Left lobe of liver (tissue), 2 donors: ENCODE data around the gene ZDHHC12. TPM values are rescaled to one million over a fixed set of nuclear protein-coding genes. Genes with fewer than 3 reads are reported as not detected.

Experiments
- ATAC-seq: fragments of 200-7000 bp; cut with Tn5 transposase; one replicate; pipeline ENCODE4 v1.9.1; 2020; ENCODE audit warnings: mild to moderate bottlenecking, moderate library complexity
- DNase-seq: peaks from one replicate; pipeline ENCODE4 v3.0.0-alpha.2; 2020; ENCODE audit warnings: low spot score
- total RNA-seq: library from RNA; stranded (reverse); gene quantifications from one replicate; pipeline ENCODE4 v1.2.1, GENCODE V29; 2021
- donor health status: DM: no; HTN: no; CAD: no; lungs with moderate emphysema.
- donor health status: DM: no; HTN: yes; CAD: no.

The ZDHHC12 gene
- total RNA-seq, 1 donor from 2014 or later = 22.9 TPM

GRCh38 chr9:128731093-128731492 lies 7.2 kb upstream of the ZDHHC12 start:
- DNase-seq (no peak), ATAC-seq (no peak)

GRCh38 chr9:128729766-128730517 lies 6.0 kb upstream of the ZDHHC12 start:
- DNase-seq = no peak
- no peak for ATAC-seq

GRCh38 chr9:128729302-128729701 lies 5.4 kb upstream of the ZDHHC12 start:
- ATAC-seq = no peak
- DNase-seq = no peak

- ATAC-seq = no peak
- no peak for DNase-seq
Observed at GRCh38 chr9:128728298-128728697, 4.4 kb upstream of the ZDHHC12 start.

GRCh38 chr9:128727640-128728248 lies 3.8 kb upstream of the ZDHHC12 start:
- DNase-seq (no peak), ATAC-seq (no peak)

- ATAC-seq (peak; percentile 36), DNase-seq (peak; percentile 67)
Observed at GRCh38 chr9:128724744-128725211, 851 bp upstream of the ZDHHC12 start.

- DNase-seq (no peak), ATAC-seq (no peak)
Observed at GRCh38 chr9:128723352-128723865, 518 bp downstream of the ZDHHC12 start.

GRCh38 chr9:128722380-128723351 lies 1.3 kb downstream of the ZDHHC12 start:
- DNase-seq (no peak), ATAC-seq (no peak)

- DNase-seq = no peak
Observed at GRCh38 chr9:128721487-128722010, 2.4 kb downstream of the ZDHHC12 start.

GRCh38 chr9:128720841-128721486 lies 3.0 kb downstream of the ZDHHC12 start:
- no peak for ATAC-seq
- DNase-seq = no peak

More at GRCh38 chr9:128721487-128722010, 2.4 kb downstream of the ZDHHC12 start:
- ATAC-seq = no peak

- no peak for DNase-seq
Observed at GRCh38 chr9:128719919-128720605, 3.9 kb downstream of the ZDHHC12 start.

GRCh38 chr9:128718475-128718874 lies 5.5 kb downstream of the ZDHHC12 start:
- ATAC-seq = no peak
- DNase-seq = no peak

More at GRCh38 chr9:128719919-128720605, 3.9 kb downstream of the ZDHHC12 start:
- ATAC-seq = no peak

GRCh38 chr9:128718047-128718446 lies 5.9 kb downstream of the ZDHHC12 start:
- DNase-seq (no peak), ATAC-seq (no peak)

GRCh38 chr9:128716581-128717254 lies 7.2 kb downstream of the ZDHHC12 start:
- DNase-seq (no peak), ATAC-seq (no peak)

GRCh38 chr9:128715436-128715750 lies 8.5 kb downstream of the ZDHHC12 start:
- no peak for DNase-seq

GRCh38 chr9:128714586-128715435 lies 9.1 kb downstream of the ZDHHC12 start:
- DNase-seq = no peak
- ATAC-seq = no peak

More at GRCh38 chr9:128715436-128715750, 8.5 kb downstream of the ZDHHC12 start:
- no peak for ATAC-seq

GRCh38 chr9:128713941-128714573 lies 9.9 kb downstream of the ZDHHC12 start:
- ATAC-seq = no peak
- no peak for DNase-seq

GRCh38 chr9:128713411-128713780 lies 10.5 kb downstream of the ZDHHC12 start:
- no peak for DNase-seq
- no peak for ATAC-seq
